Astrocyte (in vitro differentiated cells and primary cell): ENCODE data around the gene SLC4A5.

ENCODE experiments used
- EZH2 ChIP-seq: IDR thresholded peaks from 2 replicates; pipeline ENCODE4 v1.6.1; 2012; ENCODE audit warnings: mild to moderate bottlenecking, low read length, inconsistent platforms; ENCODE audit not compliant: insufficient read depth
- TF ChIP-seq, protein P1 (sequence below): IDR thresholded peaks from 2 replicates; pipeline ENCODE4 v1.5.1; 2011; ENCODE audit warnings: low read depth, mild to moderate bottlenecking, inconsistent platforms, low read length, moderate library complexity; ENCODE audit not compliant: insufficient read depth

GRCh38 chr2:74186038-74186437 is 157.2 kb downstream of the SLC4A5 start:
- TF ChIP-seq, protein P1, sequence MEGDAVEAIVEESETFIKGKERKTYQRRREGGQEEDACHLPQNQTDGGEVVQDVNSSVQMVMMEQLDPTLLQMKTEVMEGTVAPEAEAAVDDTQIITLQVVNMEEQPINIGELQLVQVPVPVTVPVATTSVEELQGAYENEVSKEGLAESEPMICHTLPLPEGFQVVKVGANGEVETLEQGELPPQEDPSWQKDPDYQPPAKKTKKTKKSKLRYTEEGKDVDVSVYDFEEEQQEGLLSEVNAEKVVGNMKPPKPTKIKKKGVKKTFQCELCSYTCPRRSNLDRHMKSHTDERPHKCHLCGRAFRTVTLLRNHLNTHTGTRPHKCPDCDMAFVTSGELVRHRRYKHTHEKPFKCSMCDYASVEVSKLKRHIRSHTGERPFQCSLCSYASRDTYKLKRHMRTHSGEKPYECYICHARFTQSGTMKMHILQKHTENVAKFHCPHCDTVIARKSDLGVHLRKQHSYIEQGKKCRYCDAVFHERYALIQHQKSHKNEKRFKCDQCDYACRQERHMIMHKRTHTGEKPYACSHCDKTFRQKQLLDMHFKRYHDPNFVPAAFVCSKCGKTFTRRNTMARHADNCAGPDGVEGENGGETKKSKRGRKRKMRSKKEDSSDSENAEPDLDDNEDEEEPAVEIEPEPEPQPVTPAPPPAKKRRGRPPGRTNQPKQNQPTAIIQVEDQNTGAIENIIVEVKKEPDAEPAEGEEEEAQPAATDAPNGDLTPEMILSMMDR: no peak
- no peak for TF ChIP-seq EZH2
